Right lung (tissue), 5 donors: Measurements from ENCODE around the gene YTHDF1. TPM values are rescaled to one million over a fixed set of nuclear protein-coding genes. Genes with fewer than 3 reads are reported as not detected.
"Not testable (repeated sequence)": the region's sequence is repeated elsewhere in the genome, so short reads cannot be mapped to it uniquely, and the experiment has no call there.

Source experiments
- DNase-seq, 2 donors: peaks; one replicate each; pipeline ENCODE4 v3.0.0-alpha.2; 2013
- polyA plus RNA-seq, 5 donors: library from polyadenylated mRNA; unstranded; fragments of 120-200 nt; gene quantifications; one replicate each; pipeline versions ENCODE4 v1.2.1 to v1.2.3, GENCODE V29; 2013; ENCODE audit warnings: inconsistent platforms in 1 of 5, low replicate concordance in 1 of 5; ENCODE audit not compliant: insufficient read length in 5 of 5, insufficient read depth in 1 of 5

YTHDF1 gene
- polyA plus RNA-seq, 5 donors, result 30.3 to 41.9 (median 38.7) TPM

GRCh38 chr20:63251350-63251749, 35.4 kb upstream of the YTHDF1 start:
- DNase-seq, result not testable (repeated sequence)

DNA sequence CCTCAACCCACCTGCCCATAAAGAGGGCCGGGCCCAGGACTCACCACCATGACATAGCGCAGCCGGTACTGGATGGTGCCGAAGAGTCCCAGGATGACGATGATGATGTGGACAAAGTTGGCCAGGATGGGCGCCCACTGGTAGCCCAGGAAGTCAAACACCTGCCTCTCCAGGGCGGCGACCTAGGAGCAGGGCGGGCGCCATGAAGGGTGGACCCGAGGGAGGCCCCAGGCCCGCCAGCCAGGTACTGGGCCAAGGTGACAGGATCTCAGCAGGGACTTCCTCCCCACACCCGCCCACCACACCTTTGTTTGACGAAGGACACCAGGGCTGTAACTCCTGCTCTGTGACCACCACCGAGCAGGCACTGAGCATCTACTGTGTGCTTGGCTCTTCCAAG, 34.0 kb upstream of the YTHDF1 start:
- no peak for DNase-seq

DNA sequence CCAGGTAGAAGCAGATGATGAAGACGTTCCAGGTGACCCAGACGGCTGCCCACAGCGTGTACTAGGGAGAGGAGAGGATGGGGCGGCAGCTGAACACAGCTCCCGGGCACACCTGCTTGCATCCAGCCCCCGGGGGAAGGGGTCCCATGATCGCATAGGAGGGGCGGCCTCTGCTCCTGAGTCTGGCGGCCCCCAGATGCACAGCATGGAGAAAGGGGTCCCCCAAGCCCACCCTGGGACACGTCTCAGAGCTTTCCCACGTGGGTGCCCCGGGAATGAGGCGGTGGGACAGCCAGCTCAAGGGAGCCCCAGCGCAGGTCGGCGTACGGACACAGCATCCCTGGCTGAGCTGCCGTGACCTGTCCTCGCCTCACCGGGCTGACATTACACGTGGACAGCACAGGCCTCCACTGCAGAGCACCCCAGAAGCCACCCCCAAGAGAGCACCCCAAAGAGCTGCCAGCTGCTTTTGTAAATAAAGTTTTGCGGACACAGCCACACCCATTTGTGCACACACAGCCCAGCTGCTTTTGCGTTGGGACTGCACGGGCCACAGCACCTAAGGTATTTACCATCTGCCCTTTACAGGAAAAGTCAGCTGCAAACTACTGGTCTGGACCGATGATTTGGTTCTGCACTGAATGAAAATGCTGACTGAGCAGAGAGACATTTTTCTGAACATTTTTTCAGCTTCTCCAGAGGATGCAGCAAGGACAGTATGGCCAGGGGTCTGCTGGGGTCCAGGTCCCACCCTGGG, 33.1 kb upstream of the YTHDF1 start:
- DNase-seq, result no peak

GRCh38 chr20:63247671-63248228, 31.8 kb upstream of the YTHDF1 start:
- no peak for DNase-seq

DNA sequence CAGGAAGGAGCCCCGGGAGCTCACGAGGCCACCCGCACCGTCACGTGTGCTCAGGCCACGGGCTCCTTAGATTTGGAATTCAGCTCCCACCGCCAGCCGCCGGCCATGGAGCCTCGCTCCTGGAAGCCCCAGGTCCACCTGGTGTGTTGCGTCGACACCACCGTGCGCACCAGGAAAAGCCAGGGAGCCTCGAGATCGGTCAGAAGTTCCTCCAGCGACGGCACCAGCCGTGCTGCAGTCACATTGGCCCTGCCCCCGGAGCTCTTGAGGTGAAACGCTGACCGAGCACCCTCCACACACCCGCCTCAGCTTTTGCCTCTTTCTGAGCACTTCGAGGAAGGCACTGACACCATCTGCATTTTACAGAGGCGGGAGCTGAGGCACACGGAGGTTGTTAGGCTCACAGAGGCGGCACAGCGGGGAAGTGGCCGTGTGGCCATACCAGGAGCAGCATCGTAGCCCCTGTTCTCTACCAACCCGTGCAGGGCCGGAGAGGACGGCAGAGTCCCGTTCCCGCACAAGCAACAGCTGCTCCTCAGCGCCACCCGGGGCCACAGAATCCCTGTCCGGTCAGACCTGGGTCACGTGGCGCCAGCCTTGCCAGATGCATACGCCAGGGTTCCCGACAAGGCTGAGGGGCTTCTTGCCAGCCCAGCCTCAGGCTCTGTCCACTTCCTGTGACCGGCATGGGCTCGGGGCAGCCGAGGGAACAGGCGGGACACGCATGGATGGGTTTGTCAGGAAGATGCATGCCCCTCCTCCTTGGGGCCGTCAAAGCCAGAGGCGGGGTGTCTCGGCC, 30.8 kb upstream of the YTHDF1 start:
- DNase-seq, result no peak

DNA sequence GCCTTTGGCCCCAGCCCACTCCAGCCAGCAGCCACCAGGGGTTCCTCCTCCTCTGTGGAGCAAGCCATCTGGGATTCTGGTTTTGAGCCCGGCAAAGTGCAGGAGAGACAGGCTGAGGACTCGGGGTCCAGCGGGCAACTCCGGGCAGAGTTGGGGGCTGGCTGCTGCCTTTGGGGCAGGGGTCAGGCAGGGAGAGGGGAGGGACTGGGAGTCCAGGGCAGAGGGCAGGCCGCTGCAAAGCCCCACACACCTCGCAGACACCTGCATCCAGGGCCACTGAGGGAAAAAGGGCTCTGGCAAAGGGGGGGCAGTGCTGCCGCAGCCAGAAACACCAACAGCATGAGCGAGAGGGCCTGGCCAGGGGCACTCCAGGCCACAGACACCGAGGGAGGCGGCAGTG, 28.5 kb upstream of the YTHDF1 start:
- no peak for DNase-seq

DNA sequence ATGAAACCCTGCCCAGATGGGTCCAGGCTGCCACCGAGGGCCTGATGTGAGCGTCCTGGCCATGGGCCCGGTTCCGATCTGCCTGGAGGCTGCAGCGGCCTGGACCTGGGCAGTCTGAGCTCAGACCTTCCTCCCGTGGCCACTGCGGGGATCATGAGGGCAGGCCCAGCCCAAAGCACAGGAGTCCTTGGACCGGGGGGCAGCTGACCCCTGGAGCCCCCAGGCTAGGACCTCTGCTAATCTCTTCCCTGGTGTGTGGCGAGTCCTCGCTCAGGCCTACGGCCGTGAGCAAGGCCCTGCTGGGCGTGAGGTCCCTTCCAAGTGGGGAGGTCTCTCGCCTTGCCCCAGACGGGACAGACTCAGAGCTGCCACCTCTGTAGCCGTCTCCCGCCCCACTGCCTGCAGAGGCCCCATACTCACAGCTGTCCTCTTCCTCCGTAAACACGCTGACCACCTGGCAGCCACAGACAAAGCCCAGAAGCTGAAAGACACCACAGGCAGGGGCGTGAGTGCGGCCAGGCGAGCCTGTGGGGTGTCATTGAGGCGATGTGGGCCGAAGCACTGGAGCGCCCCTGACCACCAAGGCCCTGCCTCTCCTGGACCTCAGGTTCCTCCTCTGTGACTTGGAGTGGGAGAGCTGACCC, 27.8 kb upstream of the YTHDF1 start:
- DNase-seq, result no peak

DNA sequence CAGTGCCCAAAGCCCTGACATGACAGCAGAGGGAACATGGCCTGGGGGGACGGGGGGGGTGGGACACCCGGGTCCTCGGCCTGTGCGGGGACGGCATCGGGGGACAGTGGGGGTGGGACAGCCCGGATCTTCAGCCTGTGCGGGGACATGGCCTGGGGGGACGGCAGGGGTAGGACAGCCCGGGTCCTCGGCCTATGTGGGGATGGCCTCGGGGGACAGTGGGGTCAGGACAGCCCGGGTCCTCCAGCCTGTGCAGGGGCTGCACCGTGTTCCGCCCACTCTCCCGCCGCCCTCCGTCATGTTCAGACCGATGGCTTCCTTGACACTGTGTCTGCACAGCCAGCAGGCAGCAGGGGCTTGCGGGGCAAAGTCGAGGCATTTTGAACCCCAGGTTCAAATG, 26.8 kb upstream of the YTHDF1 start:
- no peak for DNase-seq

GRCh38 chr20:63241272-63241671, 25.3 kb upstream of the YTHDF1 start:
- no peak for DNase-seq

DNA sequence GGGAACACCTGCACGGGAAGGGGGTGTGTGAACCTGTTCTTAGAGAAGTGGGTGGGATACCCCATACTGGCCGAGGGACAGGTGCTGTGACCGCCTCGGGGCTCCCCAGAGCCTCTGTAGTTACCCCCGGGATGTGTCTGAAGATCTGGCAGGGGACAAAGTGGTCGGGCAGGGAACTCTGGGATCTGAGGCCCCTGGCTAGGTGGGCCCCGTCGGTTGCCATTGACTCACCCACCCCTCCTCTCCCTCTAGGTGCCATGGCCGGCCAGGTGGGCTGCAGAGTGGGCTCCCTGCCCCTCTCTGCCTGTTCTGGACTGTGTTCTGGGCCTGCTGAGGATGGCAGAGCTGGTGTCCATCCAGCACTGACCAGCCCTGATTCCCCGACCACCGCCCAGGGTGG, 24.1 kb upstream of the YTHDF1 start:
- DNase-seq, result no peak

GRCh38 chr20:63239431-63239830, 23.5 kb upstream of the YTHDF1 start:
- no peak for DNase-seq

GRCh38 chr20:63238514-63239125, 22.7 kb upstream of the YTHDF1 start:
- no peak for DNase-seq

- DNase-seq, result no peak
Observed at GRCh38 chr20:63238031-63238430, 22.1 kb upstream of the YTHDF1 start.

DNA sequence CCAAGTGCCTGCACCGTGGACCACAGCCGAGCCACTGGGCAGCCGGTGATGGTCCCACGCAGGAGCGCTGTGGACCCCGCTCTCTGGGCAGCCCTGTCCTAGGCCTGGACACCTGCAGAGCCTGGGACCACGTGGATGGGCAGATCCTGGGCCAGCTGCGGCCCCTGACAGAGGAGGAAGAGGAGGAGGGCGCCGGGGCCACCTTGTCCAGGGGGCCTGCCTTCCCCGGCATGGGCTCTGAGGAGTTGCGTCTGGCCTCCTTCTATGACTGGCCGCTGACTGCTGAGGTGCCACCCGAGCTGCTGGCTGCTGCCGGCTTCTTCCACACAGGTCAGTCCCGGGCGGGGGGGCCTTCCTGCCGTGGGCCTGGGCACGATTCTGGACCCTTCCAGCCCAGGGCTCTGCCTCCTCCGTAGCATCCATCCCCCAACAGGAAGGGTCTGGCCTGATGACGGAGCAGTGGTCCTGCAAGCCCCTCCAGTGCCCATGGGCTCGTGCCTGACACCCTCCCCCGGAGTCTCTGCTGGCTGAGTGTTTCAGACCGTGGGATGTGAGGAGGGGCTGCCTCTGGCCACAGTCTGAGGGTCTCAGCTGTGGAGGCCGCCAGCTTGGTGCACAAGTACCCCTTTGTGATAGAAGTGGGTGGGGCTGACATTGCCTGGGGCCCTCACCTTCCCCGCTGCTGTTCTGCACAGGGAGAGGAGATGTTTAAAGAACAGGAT, 20.3 kb upstream of the YTHDF1 start:
- no peak for DNase-seq

GRCh38 chr20:63235399-63235983, 19.6 kb upstream of the YTHDF1 start, which contains the start of gene BIRC7:
BIRC7 (plus strand) TSS chr20:63235905; CDS start chr20:63236097, 192 bp downstream.
- DNase-seq, result no peak

- no peak for DNase-seq
Observed at GRCh38 chr20:63234693-63235398, 18.9 kb upstream of the YTHDF1 start.

DNA sequence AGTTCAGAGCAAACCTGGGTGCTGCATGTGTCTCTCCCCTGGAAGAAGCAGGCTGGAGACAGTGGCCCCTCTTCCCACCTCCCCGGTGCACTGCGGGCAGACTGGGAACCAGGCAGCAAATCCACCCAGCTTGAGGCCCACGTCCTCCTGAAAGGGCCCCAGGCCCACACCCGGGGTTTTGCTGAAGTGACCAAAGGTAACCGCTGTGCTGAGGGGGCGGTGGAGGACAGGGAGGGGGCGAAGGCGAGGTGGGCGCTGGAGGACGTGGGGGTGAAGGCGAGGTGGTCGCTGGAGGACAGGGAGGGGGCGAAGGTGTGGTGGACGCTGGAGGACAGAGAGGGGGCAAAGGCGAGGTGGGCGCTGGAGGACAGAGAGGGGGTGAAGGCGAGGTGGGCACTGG, 18.0 kb upstream of the YTHDF1 start:
- DNase-seq, result no peak

DNA sequence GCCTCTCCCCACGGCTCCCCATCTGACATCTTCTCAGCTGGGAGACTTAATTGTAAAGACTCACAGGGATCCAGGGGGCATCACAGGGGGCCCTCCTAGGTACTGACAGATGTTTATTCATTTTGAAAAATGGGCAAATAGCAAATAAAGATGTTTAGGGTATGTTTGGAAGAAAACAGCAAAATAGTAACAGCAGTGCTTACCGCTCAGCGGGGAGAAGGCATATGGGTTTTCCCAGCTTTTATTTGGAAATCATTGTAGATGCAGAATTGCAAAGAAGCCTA, 17.1 kb upstream of the YTHDF1 start:
- no peak for DNase-seq

- DNase-seq, result no peak
Observed at GRCh38 chr20:63232235-63233060, 16.5 kb upstream of the YTHDF1 start.
